EH (cell line): Measurements from ENCODE around the gene KRT83.

Experiments
- DNase-seq: peaks from one replicate; pipeline ENCODE4 v3.0.0-alpha.2; 2015; ENCODE audit warnings: low read depth

KRT83 gene

GRCh38 chr12:52320784-52321400 lies at the start of gene KRT83:
Gene KRT83 (minus strand): TSS chr12:52321398. CDS start chr12:52321335, 63 bp downstream.
- DNase-seq: no peak

- DNase-seq: no peak
Measured at GRCh38 chr12:52369809-52370208, 48.6 kb upstream of the KRT83 start.

- no peak for DNase-seq
Measured at GRCh38 chr12:52369211-52369610, 48.0 kb upstream of the KRT83 start.

GRCh38 chr12:52368508-52368907 lies 47.3 kb upstream of the KRT83 start:
- DNase-seq: no peak

- DNase-seq: no peak
Measured at GRCh38 chr12:52367876-52368275, 46.7 kb upstream of the KRT83 start.

- no peak for DNase-seq
Measured at GRCh38 chr12:52366738-52367485, 45.7 kb upstream of the KRT83 start, which contains the start of gene KRT85. Gene KRT85 (minus strand): TSS chr12:52367481. CDS start chr12:52367405, 76 bp downstream.

- no peak for DNase-seq
Measured at GRCh38 chr12:52364901-52365489, 43.8 kb upstream of the KRT83 start.

- DNase-seq: no peak
Measured at GRCh38 chr12:52364061-52364460, 42.9 kb upstream of the KRT83 start.

- no peak for DNase-seq
Measured at GRCh38 chr12:52363111-52363679, 42.0 kb upstream of the KRT83 start.

- DNase-seq: no peak
Measured at GRCh38 chr12:52362118-52362726, 41.0 kb upstream of the KRT83 start.

GRCh38 chr12:52361553-52361952 lies 40.4 kb upstream of the KRT83 start:
- no peak for DNase-seq

- DNase-seq: no peak
Measured at GRCh38 chr12:52360663-52361271, 39.6 kb upstream of the KRT83 start.

GRCh38 chr12:52360106-52360662 lies 39.0 kb upstream of the KRT83 start:
- DNase-seq: no peak

GRCh38 chr12:52359621-52360061 lies 38.4 kb upstream of the KRT83 start:
- DNase-seq: no peak

GRCh38 chr12:52358575-52359350 lies 37.6 kb upstream of the KRT83 start:
- DNase-seq: peak; percentile 42

- no peak for DNase-seq
Measured at GRCh38 chr12:52356762-52357580, 35.8 kb upstream of the KRT83 start.

- DNase-seq: no peak
Measured at GRCh38 chr12:52356031-52356761, 35.0 kb upstream of the KRT83 start.

- peak; percentile 84 for DNase-seq
Measured at GRCh38 chr12:52355176-52355575, 34.0 kb upstream of the KRT83 start.

GRCh38 chr12:52354200-52354599 lies 33.0 kb upstream of the KRT83 start:
- DNase-seq: peak; percentile 21
